OCI-LY7 (cell line): ENCODE measurements around the gene IQGAP1.

Source experiments
- EZH2phosphoT487 ChIP-seq: fragments of 200-600 bp; sonication (generic); IDR thresholded peaks from 2 replicates; pipeline ENCODE4 v1.6.1; 2018; ENCODE audit warnings: low read depth, borderline replicate concordance, mild to moderate bottlenecking, mixed run types, antibody characterized with exemption, low read length, moderate library complexity, mixed read lengths
- TF ChIP-seq, protein P1 (sequence below): fragments of 200-600 bp; sonication (generic); conservative IDR thresholded peaks from 2 replicates; pipeline ENCODE4 v1.5.1; 2014; ENCODE audit warnings: mild to moderate bottlenecking, antibody characterized with exemption, low read length, moderate library complexity, mixed read lengths

DNA sequence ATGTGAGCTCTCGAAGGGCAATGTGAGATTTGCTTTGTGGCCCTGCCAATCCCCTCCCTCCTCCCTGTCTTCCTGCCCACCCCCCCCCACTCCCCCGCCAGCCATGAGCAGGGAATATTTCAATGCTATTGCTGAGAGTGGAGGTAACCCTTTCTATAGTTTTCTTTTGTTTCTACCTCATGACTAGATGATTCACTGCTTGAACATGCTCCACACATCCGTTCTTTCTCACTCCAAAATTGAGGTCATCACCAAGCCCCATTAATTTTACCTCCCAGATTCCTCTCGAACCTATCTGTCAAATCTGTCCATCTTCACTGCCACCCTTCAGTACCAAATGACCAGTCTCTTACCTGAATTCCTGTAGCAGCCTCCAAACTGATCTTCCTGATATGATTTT is 23.8 kb upstream of the IQGAP1 start:
- TF ChIP-seq EZH2phosphoT487 = no peak
- TF ChIP-seq, protein P1, sequence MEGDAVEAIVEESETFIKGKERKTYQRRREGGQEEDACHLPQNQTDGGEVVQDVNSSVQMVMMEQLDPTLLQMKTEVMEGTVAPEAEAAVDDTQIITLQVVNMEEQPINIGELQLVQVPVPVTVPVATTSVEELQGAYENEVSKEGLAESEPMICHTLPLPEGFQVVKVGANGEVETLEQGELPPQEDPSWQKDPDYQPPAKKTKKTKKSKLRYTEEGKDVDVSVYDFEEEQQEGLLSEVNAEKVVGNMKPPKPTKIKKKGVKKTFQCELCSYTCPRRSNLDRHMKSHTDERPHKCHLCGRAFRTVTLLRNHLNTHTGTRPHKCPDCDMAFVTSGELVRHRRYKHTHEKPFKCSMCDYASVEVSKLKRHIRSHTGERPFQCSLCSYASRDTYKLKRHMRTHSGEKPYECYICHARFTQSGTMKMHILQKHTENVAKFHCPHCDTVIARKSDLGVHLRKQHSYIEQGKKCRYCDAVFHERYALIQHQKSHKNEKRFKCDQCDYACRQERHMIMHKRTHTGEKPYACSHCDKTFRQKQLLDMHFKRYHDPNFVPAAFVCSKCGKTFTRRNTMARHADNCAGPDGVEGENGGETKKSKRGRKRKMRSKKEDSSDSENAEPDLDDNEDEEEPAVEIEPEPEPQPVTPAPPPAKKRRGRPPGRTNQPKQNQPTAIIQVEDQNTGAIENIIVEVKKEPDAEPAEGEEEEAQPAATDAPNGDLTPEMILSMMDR = no peak
